ENCODE results near the gene ACTL9.

DNA sequence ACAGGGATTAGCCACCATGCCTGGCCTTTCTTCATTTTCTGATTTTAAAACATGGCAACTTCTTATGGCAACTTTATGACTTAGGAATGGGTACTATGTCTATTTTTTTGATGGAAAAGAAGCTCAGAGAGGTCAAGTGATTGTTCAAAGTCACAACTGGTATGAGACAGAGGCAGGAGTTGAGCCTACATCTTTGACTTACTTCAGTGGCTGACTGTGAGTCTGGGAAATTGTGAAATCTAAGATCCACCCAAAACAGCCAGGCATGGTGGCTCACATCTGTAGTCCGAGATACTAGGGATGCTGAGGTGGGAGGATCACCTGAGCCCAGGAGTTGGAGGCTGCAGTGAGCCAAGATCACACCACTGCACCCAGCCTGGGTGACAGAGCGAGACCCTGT, 2.4 kb upstream of the ACTL9 start:
- TF ChIP-seq, protein P1, sequence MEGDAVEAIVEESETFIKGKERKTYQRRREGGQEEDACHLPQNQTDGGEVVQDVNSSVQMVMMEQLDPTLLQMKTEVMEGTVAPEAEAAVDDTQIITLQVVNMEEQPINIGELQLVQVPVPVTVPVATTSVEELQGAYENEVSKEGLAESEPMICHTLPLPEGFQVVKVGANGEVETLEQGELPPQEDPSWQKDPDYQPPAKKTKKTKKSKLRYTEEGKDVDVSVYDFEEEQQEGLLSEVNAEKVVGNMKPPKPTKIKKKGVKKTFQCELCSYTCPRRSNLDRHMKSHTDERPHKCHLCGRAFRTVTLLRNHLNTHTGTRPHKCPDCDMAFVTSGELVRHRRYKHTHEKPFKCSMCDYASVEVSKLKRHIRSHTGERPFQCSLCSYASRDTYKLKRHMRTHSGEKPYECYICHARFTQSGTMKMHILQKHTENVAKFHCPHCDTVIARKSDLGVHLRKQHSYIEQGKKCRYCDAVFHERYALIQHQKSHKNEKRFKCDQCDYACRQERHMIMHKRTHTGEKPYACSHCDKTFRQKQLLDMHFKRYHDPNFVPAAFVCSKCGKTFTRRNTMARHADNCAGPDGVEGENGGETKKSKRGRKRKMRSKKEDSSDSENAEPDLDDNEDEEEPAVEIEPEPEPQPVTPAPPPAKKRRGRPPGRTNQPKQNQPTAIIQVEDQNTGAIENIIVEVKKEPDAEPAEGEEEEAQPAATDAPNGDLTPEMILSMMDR (IDR thresholded peaks at IDR 0.05) = no peak
- TF ChIP-seq POLR2A (IDR thresholded peaks at IDR 0.05) = no peak
